Measurements from ENCODE around the gene BMPR1A. TPM values are rescaled to one million over a fixed set of nuclear protein-coding genes. Genes with fewer than 3 reads are reported as not detected.
"Not testable (repeated sequence)": the region's sequence is repeated elsewhere in the genome, so short reads cannot be mapped to it uniquely, and the experiment has no call there.

BMPR1A gene
- total RNA-seq, 2 donors from 2014 or later: 53.9 to 58.1 TPM

DNA sequence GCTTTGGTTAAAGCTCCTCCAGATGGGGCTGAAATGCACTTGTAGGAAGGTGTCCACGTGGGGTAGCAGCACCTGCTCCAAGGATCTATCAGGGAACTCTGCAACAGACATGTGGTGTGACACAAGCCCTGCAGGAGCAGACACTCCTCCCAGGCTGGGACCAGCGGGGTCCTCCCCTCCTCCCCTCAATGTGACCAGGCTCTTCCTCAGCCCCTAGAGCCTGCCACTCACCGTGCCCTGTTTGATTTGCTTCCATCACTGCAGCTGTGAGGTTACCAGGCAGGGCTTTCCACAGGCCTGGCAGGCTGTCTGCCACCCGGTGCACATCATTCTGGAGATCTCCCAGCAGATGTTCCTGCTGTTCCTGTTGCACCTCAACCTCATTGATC is 187.6 kb downstream of the BMPR1A start:
- no peaks in the 10 kb centered on the region for H3K4me1 ChIP-seq (replicated peaks)
- TF ChIP-seq POLR2A (IDR thresholded peaks at IDR 0.05) (no peak), POLR2AphosphoS5 (IDR thresholded peaks at IDR 0.05) (no peak)
- no peak overlapping the region for H3K27ac ChIP-seq
- WGBS: 83% methylated on average over 4 of the region's 4 CpGs
- no peaks in the 10 kb centered on the region for H3K27me3 ChIP-seq (replicated peaks; ENCODE audit: insufficient read depth)
- H3K36me3 ChIP-seq: no peaks in the 10 kb centered on the region
- no peak overlapping the region for H3K4me3 ChIP-seq
- H3K9me3 ChIP-seq: no peaks in the 10 kb centered on the region
- intact Hi-C loops (cut with DNase I): no loop called here
- DNase-seq (ENCODE audit: low spot score): no peak

DNA sequence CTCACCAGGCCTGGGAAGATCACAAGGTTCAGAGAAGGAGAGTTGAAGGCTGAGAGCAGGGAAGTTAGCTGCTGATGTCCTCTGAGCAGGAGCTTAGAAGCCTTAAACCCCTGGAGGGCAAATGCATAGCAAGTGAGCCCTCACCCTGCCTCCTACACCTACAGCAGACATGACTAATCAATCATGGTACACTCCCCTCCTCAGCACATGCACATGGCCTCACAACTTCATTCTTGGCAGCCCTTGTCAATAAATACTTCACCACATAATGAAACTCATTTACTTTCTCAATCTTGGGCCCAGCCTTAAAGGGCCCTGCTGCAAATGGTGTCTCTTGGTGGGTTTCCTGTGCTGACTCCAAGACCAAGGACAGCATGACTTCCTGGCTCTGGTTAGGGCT is 188.1 kb downstream of the BMPR1A start:
- no peak for DNase-seq (ENCODE audit: low spot score)
- H3K36me3 ChIP-seq: no peaks in the 10 kb centered on the region
- H3K4me1 ChIP-seq (replicated peaks): no peaks in the 10 kb centered on the region
- no peak overlapping the region for H3K4me3 ChIP-seq
- H3K27me3 ChIP-seq (replicated peaks; ENCODE audit: insufficient read depth): no peaks in the 10 kb centered on the region
- TF ChIP-seq POLR2A (IDR thresholded peaks at IDR 0.05) (no peak), POLR2AphosphoS5 (IDR thresholded peaks at IDR 0.05) (no peak)
- TF ChIP-seq, protein P1, sequence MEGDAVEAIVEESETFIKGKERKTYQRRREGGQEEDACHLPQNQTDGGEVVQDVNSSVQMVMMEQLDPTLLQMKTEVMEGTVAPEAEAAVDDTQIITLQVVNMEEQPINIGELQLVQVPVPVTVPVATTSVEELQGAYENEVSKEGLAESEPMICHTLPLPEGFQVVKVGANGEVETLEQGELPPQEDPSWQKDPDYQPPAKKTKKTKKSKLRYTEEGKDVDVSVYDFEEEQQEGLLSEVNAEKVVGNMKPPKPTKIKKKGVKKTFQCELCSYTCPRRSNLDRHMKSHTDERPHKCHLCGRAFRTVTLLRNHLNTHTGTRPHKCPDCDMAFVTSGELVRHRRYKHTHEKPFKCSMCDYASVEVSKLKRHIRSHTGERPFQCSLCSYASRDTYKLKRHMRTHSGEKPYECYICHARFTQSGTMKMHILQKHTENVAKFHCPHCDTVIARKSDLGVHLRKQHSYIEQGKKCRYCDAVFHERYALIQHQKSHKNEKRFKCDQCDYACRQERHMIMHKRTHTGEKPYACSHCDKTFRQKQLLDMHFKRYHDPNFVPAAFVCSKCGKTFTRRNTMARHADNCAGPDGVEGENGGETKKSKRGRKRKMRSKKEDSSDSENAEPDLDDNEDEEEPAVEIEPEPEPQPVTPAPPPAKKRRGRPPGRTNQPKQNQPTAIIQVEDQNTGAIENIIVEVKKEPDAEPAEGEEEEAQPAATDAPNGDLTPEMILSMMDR (IDR thresholded peaks at IDR 0.05): no peak
- no peaks in the 10 kb centered on the region for H3K9me3 ChIP-seq
- intact Hi-C loops (cut with DNase I): no loop called here
- no peak overlapping the region for H3K27ac ChIP-seq

DNA sequence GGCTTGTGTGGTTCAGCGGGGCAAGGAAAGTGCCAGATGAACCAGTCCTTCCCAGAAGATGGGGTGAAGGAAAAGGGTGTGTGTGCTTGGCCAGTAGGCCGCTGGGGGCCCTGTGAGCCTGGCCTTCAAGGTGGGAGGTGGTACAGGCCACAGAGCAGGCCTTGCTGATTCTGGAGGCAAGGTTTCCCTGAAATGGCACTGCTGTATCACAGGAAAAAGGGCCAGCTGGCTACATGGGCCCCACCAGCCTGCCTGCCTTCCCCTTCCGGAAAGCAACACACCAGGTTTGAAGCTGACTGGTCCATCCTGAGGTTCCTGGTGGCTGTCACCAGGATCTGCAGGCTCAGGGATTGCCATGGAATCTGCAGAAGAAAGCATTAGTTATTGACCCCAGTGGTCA is 188.5 kb downstream of the BMPR1A start:
- intact Hi-C loops (cut with DNase I): no loop called here
- Histone ChIP-seq H3K9me3 (no peaks in the 10 kb centered on the region), H3K27me3 (replicated peaks; ENCODE audit: insufficient read depth) (no peaks in the 10 kb centered on the region), H3K36me3 (no peaks in the 10 kb centered on the region), H3K4me1 (replicated peaks) (no peaks in the 10 kb centered on the region), H3K4me3 (no peak overlapping the region), H3K27ac (no peak overlapping the region)
- TF ChIP-seq POLR2A (IDR thresholded peaks at IDR 0.05) (no peak), POLR2AphosphoS5 (IDR thresholded peaks at IDR 0.05) (no peak)
- TF ChIP-seq, protein P1 (IDR thresholded peaks at IDR 0.05): no peak
- no peak for DNase-seq (ENCODE audit: low spot score)
- WGBS: 89% methylated on average over 3 of the region's 3 CpGs

DNA sequence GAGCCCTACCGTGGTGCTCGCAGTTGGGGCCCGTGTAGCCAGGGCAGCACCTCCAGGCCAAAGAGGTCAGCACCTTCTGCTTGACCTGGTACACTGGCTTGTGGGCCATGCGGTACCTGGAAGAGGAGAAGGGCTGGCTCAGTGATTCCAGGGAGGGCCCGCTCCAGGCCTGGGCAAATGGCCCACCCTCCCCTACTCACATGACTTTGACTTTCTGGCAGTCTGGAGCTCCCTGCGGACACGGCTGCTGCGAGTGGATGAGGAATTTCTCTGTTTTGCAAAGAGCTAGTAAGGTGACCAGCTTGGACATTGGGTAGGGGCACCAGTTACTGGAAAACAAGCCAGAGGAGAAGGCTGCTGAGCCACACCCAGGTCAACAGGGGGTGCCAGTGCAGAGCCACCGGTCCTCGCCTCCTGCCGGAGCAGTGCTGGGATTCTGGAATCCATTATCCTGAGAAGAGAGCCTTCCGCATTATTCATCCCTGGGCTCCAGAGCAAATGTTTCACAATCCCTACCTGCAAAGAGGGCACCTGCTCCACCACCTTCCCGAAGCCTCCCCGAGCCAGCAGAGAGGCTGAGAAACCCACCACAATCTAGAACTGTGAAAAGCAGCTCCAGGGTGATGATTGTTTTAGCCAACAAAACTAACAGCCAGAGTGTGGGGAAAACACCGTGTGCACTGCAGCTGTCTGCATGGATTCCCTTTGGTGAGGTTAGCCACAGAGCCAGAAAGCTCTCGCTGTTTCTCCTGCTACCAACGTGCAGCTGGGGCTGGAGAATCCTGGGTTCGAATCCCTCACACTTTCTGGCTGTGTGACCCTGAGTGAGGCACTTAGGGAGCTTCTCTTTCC is 189.2 kb downstream of the BMPR1A start:
- Histone ChIP-seq H3K9me3 (no peaks in the 10 kb centered on the region), H3K36me3 (no peaks in the 10 kb centered on the region), H3K27ac (no peak overlapping the region), H3K4me3 (no peak overlapping the region), H3K4me1 (replicated peaks) (no peaks in the 10 kb centered on the region), H3K27me3 (replicated peaks; ENCODE audit: insufficient read depth) (no peaks in the 10 kb centered on the region)
- intact Hi-C loops (cut with DNase I): no loop called here
- no peak for TF ChIP-seq POLR2AphosphoS5 (IDR thresholded peaks at IDR 0.05)
- no peak for TF ChIP-seq POLR2A (IDR thresholded peaks at IDR 0.05)
- TF ChIP-seq, protein P1 (IDR thresholded peaks at IDR 0.05): no peak
- 72% methylated on average over 17 of the region's 18 CpGs for WGBS
- DNase-seq (ENCODE audit: low spot score): no peak

DNA sequence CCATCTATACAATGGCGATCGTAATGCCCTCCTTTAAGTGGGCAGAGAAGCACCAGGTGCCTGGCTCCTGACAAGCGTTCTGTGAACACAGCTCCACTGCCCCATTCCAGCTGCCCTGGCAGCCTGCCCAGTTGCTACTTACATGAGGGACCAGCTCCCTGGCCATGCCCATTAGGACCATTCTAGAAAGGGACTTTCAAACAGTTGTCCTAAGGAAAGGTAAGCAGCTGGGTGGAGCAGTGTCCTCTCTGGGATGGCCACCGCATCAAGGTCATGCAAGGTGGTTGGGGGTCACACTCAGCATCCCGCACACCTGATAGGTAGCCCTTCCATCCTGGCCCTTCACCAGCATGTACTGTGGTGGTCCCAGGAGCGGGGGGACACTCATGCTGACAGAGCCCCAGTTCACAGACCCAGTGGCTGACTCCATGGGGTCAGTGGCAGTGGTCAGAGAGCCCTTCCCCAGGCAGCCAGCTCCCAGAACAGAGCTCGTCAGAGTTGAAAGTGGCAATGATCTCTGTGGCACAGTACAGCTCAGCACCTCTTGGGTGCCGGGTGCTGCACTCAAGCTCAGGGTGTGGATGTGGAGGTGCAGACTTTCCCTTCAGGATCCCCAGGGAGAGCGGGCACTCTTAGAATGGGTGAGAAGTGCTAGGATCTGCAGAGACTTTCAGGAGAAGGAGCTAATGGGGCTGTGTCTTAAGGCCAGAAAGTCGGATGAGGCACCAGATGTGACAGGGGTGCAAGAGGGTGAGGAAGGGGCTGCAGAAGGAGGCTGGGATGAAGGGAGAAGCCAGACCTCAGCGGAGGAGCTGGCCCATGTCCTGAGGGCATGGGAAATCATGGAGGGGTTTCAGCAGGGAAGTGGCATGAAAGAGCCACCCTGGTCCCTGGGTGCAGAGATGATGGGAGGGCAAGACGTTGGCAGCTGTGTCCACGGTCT is 190.1 kb downstream of the BMPR1A start:
- TF ChIP-seq POLR2AphosphoS5 (IDR thresholded peaks at IDR 0.05): no peak
- TF ChIP-seq, protein P1 (IDR thresholded peaks at IDR 0.05): no peak
- TF ChIP-seq POLR2A (IDR thresholded peaks at IDR 0.05): no peak
- no peaks in the 10 kb centered on the region for H3K27me3 ChIP-seq (replicated peaks; ENCODE audit: insufficient read depth)
- H3K9me3 ChIP-seq: no peaks in the 10 kb centered on the region
- no peak overlapping the region for H3K4me3 ChIP-seq
- no peaks in the 10 kb centered on the region for H3K4me1 ChIP-seq (replicated peaks)
- no peak overlapping the region for H3K27ac ChIP-seq
- DNase-seq (ENCODE audit: low spot score): no peak
- no peaks in the 10 kb centered on the region for H3K36me3 ChIP-seq
- WGBS: 83% methylated on average over 13 of the region's 13 CpGs
- intact Hi-C loops (cut with DNase I): no loop called here

DNA sequence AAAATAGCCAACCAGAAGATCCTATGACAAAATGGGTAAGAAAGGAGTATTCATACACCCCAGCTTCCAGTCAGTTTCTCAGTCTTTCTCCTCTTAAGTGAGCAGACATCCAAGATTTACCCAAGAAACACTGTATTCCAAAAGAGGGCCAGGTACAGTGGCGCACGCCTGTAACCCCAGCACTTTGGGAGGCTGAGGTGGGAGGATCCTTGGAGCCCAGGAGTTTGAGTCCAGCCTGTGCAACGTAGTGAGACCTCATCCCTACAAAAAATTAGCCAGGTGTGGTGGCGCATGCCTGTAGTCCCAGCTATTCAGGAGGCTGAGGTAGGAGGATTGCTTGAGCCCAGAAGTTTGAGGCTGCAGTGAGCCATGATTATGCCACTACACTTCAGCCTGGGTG is 191.4 kb downstream of the BMPR1A start:
- H3K4me1 ChIP-seq (replicated peaks); H3K36me3 ChIP-seq; H3K27me3 ChIP-seq (replicated peaks; ENCODE audit: insufficient read depth); DNase-seq (ENCODE audit: low spot score); H3K4me3 ChIP-seq; intact Hi-C loops (cut with DNase I); H3K9me3 ChIP-seq; H3K27ac ChIP-seq: not testable (repeated sequence)
- whole genome bisulfite sequencing: 94% methylated on average over 4 of the region's 4 CpGs
